C4-2B (cell line): Measurements from ENCODE around the gene DSC1.

Experiments
- H3K27ac ChIP-seq: fragments of 450-650 bp; 2 replicates; pipeline ENCODE4 v1.5.1; 2017
- ZFX ChIP-seq: fragments of 450-650 bp; IDR thresholded peaks from 2 replicates; pipeline ENCODE4 v1.6.1; 2017
- TF ChIP-seq, protein P1 (sequence below): fragments of 450-650 bp; conservative IDR thresholded peaks from 2 replicates; pipeline ENCODE4 v1.5.1; 2017; ENCODE audit warnings: mild to moderate bottlenecking

DSC1 gene, protein sequence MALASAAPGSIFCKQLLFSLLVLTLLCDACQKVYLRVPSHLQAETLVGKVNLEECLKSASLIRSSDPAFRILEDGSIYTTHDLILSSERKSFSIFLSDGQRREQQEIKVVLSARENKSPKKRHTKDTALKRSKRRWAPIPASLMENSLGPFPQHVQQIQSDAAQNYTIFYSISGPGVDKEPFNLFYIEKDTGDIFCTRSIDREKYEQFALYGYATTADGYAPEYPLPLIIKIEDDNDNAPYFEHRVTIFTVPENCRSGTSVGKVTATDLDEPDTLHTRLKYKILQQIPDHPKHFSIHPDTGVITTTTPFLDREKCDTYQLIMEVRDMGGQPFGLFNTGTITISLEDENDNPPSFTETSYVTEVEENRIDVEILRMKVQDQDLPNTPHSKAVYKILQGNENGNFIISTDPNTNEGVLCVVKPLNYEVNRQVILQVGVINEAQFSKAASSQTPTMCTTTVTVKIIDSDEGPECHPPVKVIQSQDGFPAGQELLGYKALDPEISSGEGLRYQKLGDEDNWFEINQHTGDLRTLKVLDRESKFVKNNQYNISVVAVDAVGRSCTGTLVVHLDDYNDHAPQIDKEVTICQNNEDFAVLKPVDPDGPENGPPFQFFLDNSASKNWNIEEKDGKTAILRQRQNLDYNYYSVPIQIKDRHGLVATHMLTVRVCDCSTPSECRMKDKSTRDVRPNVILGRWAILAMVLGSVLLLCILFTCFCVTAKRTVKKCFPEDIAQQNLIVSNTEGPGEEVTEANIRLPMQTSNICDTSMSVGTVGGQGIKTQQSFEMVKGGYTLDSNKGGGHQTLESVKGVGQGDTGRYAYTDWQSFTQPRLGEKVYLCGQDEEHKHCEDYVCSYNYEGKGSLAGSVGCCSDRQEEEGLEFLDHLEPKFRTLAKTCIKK

DNA sequence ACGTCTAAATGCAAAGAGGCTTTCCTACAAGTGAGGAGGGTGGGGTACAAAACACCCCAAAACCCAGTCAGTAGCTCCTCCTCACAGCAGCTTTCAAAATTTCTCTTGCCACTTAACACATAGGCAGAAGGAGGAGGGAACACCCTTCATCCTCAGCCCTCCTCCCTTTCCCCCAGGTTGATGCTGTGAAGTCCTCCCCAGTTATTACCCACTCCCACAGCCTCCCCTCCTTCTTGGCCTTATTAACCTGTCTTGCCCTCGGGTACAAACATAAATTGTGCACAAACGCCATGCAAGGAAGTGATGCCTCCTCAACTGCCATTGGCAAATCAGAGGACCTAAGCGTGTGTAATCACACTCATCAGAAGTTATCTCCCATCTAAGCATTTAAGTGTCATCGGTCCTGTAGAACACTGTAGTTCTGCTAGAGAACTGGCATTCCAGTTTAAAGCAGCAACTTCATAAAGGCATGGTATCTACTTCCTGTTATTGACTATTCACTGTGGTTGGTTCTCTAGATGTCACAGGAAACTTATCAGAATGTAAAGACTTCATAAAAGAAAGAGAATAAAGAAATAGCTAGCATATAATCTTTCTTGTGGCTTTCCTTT lies at the start of gene DSC1:
Gene DSC1 (minus strand): TSS at position 32 of the 611 bp plus-strand sequence. CDS start 262 bp downstream, outside the sequence.
- no peak for TF ChIP-seq ZFX
- TF ChIP-seq, protein P1, sequence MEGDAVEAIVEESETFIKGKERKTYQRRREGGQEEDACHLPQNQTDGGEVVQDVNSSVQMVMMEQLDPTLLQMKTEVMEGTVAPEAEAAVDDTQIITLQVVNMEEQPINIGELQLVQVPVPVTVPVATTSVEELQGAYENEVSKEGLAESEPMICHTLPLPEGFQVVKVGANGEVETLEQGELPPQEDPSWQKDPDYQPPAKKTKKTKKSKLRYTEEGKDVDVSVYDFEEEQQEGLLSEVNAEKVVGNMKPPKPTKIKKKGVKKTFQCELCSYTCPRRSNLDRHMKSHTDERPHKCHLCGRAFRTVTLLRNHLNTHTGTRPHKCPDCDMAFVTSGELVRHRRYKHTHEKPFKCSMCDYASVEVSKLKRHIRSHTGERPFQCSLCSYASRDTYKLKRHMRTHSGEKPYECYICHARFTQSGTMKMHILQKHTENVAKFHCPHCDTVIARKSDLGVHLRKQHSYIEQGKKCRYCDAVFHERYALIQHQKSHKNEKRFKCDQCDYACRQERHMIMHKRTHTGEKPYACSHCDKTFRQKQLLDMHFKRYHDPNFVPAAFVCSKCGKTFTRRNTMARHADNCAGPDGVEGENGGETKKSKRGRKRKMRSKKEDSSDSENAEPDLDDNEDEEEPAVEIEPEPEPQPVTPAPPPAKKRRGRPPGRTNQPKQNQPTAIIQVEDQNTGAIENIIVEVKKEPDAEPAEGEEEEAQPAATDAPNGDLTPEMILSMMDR = no peak
- H3K27ac ChIP-seq = no peak within 1 kb of the TSS

DNA sequence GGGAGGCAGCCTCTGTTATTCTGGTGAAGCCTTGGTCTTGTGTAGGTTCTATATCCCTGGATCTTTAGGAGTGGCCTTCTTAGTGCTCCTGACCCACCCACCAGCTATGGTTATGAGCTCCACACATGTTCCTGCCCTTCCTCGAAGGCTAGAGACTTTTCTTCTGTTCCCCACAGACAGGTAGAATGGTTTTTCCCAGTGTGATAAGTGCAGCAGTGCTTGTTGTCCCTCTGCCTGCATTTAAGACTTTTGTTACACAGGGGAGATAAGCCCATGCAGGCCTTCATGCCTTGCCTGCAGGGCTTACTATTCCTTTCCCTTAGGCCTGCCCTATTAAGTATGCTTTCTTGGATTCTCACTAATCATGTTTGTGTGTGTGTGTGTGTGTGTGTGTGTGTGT lies 48.4 kb upstream of the DSC1 start:
- TF ChIP-seq ZFX = no peak
- TF ChIP-seq, protein P1 = no peak
- H3K27ac ChIP-seq = no peak overlapping the region

DNA sequence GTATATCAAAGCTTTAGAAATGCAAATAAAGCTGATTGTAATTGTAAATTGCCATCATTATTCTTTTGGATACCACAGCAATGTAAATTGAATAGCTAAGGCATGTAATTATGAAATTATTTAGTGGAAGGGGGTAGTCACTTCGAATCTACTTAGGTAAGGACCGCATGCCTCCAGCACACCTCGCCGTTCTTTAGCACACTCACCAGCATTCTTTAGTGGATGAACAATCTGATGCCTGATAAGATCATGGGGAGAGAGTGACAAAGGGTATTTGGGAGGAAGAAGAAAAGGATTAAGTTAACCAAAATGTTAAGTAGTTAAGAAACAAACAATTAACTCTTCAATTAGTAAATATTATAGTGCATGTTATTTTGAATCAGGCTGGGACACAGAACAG lies 46.4 kb upstream of the DSC1 start:
- no peak for TF ChIP-seq ZFX
- TF ChIP-seq, protein P1 = no peak
- H3K27ac ChIP-seq = no peak overlapping the region

DNA sequence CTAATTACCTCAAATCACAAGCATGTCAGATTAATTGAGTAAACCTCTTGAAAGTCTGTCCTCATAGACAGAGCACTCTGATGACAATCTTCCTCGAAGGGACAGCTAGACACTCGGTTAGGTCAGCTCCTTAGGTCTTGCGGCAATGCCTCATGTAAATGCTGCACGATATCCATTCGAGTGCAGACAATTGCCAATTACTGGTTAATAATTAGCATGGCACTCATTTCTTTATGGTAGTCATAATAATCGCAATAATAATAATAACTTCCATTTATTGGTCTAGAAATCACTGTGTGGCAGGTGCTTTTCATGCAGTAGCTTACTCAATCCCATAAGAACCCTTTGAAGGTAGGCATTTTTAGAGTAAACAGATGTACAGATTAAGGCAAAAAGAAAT lies 44.7 kb upstream of the DSC1 start:
- no peak overlapping the region for H3K27ac ChIP-seq
- TF ChIP-seq, protein P1 = no peak
- no peak for TF ChIP-seq ZFX

DNA sequence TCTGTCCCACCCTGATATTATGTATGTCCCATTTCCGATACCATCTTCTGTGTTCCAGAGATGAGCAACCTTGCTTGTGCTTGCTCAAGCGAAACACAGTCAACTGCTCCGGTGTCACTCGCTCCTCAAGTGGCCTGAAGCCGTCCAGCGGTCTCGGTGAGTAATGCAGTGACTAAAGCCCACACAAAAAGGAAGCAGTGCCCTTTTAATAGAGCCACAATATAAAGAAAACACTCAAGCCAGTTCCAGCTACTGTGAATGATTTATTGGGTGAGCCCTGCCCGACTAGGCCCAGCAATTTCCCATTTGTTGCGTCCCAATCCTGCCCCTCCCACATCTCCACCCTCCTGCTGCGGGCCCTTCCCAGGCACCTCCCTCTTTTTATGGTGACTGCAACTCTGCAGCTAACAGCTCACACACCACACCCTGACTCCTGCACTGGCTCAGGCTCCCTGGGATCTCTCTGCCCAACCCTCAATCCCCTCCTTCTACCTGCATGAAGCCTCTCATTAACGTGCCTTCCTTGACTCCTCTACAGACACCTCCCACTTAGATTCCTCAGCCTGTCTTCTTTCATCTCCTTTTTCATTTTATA lies 44.2 kb upstream of the DSC1 start:
- no peak overlapping the region for H3K27ac ChIP-seq
- TF ChIP-seq, protein P1 = no peak
- no peak for TF ChIP-seq ZFX

DNA sequence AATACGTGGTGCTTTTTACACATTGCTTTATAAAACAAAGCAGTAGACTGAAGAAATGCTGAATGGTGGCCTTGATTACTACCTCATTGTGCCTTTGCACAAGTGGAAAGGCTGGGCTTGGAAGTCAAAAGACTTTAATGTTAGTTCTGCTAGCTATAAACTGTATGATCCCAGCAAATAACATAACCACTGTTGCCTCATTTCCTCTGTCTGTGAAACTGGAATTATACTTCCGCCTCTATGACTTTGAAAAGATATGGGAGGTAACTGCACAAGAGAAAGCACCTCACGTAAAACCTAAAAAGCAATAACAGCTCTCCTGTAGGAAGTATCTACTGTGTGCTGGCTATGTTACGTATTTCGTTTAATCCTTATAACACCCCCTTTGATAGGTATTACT lies 43.4 kb upstream of the DSC1 start:
- H3K27ac ChIP-seq = no peak overlapping the region
- TF ChIP-seq ZFX = no peak
- TF ChIP-seq, protein P1 = no peak
